Measurements from ENCODE around the gene GPX2.

Gene GPX2

DNA sequence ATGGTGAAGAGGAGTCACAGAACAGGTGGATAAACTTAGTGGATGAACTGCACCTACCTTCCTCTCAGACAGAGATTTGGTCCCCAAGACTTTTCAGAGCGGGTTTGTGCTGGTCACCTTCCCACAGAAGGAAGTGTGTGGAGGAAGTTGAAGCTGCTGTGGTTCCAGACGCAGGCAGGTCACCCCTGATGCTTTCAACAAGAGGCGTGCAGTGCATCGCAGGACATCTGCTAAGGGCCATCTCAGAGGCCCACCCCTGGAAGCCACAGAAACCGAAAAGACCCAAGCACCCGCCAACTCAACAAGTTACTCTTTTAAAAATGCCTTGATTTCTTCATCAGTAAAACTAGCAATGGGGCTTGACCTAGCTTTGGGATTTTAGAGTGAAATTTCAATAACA lies 1.0 kb upstream of the GPX2 start:
- H3K27ac ChIP-seq (ENCODE audit: low read length): no peak overlapping the region
- H3F3A ChIP-seq (ENCODE audit: insufficient read depth, low read length): no peaks in the 10 kb centered on the region
- H3K9me3 ChIP-seq (replicated peaks; ENCODE audit: insufficient read depth, low read length): no peaks in the 10 kb centered on the region
- no peaks in the 10 kb centered on the region for H3K27me3 ChIP-seq (replicated peaks; ENCODE audit: insufficient read depth, low read length)
- peaks cover 7% of the 10 kb centered on the region for H3K79me2 ChIP-seq (ENCODE audit: low read length)
- H4K20me1 ChIP-seq (ENCODE audit: insufficient read depth, low read length): no peaks in the 10 kb centered on the region
- no peak overlapping the region for H2AFZ ChIP-seq (ENCODE audit: low read length)
- H3K36me3 ChIP-seq (replicated peaks; ENCODE audit: insufficient read depth, low read length): no peaks in the 10 kb centered on the region
- H3K9ac ChIP-seq (ENCODE audit: low read length): no peak overlapping the region
- H3K4me1 ChIP-seq (ENCODE audit: low read length): no peaks in the 10 kb centered on the region
- no peak overlapping the region for H3K4me3 ChIP-seq (ENCODE audit: low read length)
- H3K9me2 ChIP-seq (replicated peaks; ENCODE audit: insufficient read depth, low read length): no peaks in the 10 kb centered on the region
- TF ChIP-seq EZH2 (optimal IDR thresholded peaks at IDR 0.05; ENCODE audit: low read depth, low read length) (no peak), EZH2phosphoT487 (IDR thresholded peaks at IDR 0.05; ENCODE audit: low read length) (no peak)
- TF ChIP-seq, protein P1, sequence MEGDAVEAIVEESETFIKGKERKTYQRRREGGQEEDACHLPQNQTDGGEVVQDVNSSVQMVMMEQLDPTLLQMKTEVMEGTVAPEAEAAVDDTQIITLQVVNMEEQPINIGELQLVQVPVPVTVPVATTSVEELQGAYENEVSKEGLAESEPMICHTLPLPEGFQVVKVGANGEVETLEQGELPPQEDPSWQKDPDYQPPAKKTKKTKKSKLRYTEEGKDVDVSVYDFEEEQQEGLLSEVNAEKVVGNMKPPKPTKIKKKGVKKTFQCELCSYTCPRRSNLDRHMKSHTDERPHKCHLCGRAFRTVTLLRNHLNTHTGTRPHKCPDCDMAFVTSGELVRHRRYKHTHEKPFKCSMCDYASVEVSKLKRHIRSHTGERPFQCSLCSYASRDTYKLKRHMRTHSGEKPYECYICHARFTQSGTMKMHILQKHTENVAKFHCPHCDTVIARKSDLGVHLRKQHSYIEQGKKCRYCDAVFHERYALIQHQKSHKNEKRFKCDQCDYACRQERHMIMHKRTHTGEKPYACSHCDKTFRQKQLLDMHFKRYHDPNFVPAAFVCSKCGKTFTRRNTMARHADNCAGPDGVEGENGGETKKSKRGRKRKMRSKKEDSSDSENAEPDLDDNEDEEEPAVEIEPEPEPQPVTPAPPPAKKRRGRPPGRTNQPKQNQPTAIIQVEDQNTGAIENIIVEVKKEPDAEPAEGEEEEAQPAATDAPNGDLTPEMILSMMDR (IDR thresholded peaks at IDR 0.05; ENCODE audit: low read length): no peak
- H3K4me2 ChIP-seq (ENCODE audit: low read depth, low read length): no peak overlapping the region
- DNase-seq: no peak

DNA sequence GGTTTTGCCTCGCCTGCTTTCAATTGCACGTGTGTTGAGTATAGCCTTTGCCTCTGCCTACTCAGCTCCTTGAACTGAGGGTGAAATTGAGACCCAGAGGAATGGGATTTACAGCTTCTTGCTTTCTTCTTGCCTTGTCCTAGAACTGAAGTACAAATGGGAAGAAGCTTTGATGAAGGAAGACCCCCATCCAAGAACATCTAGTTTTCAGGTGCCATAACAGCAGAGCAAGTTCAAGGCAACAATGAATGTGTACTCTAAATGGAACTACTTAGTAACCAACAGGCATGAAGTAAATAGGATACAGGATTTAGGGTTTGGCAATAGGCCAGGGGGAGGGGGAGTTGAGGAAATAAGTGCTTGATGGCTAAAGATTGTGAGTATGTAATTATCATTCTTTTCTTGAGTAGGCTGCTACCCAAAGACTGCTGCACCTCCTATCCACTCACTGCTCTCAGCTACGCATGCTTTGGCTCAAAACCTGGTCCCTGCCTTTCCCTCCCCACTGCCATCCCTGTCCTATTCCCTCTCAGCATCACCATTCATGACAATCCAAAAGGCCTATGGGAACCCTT lies 2.1 kb downstream of the GPX2 start:
- Histone ChIP-seq H3K9me3 (replicated peaks; ENCODE audit: insufficient read depth, low read length) (no peaks in the 10 kb centered on the region), H2AFZ (ENCODE audit: low read length) (no peak overlapping the region), H3K9me2 (replicated peaks; ENCODE audit: insufficient read depth, low read length) (no peaks in the 10 kb centered on the region), H4K20me1 (ENCODE audit: insufficient read depth, low read length) (no peaks in the 10 kb centered on the region), H3K36me3 (replicated peaks; ENCODE audit: insufficient read depth, low read length) (no peaks in the 10 kb centered on the region), H3F3A (ENCODE audit: insufficient read depth, low read length) (peaks cover 11% of the 10 kb centered on the region; the same call in 1 of the 2 replicates), H3K4me3 (ENCODE audit: low read length) (no peak overlapping the region), H3K79me2 (ENCODE audit: low read length) (peaks cover 7% of the 10 kb centered on the region), H3K4me2 (ENCODE audit: low read depth, low read length) (no peak overlapping the region), H3K9ac (ENCODE audit: low read length) (no peak overlapping the region), H3K4me1 (ENCODE audit: low read length) (peaks cover 24% of the 10 kb centered on the region), H3K27me3 (replicated peaks; ENCODE audit: insufficient read depth, low read length) (no peaks in the 10 kb centered on the region), H3K27ac (ENCODE audit: low read length) (no peak overlapping the region)
- DNase-seq: no peak
- TF ChIP-seq EZH2 (optimal IDR thresholded peaks at IDR 0.05; ENCODE audit: low read depth, low read length): no peak
- TF ChIP-seq EZH2phosphoT487 (IDR thresholded peaks at IDR 0.05; ENCODE audit: low read length): no peak

GRCh38 chr14:64939817-64940190 lies 2.7 kb downstream of the GPX2 start:
- H3K4me3 ChIP-seq (ENCODE audit: low read length): no peak overlapping the region
- no peak overlapping the region for H3K4me2 ChIP-seq (ENCODE audit: low read depth, low read length)
- DNase-seq: no peak
- peaks cover 7% of the 10 kb centered on the region for H3K79me2 ChIP-seq (ENCODE audit: low read length)
- H3K27ac ChIP-seq (ENCODE audit: low read length): no peak overlapping the region
- H3K9me3 ChIP-seq (replicated peaks; ENCODE audit: insufficient read depth, low read length): no peaks in the 10 kb centered on the region
- TF ChIP-seq EZH2 (optimal IDR thresholded peaks at IDR 0.05; ENCODE audit: low read depth, low read length) (no peak), EZH2phosphoT487 (IDR thresholded peaks at IDR 0.05; ENCODE audit: low read length) (no peak)
- TF ChIP-seq, protein P1 (IDR thresholded peaks at IDR 0.05; ENCODE audit: low read length): no peak
- no peaks in the 10 kb centered on the region for H3K36me3 ChIP-seq (replicated peaks; ENCODE audit: insufficient read depth, low read length)
- H3K4me1 ChIP-seq (ENCODE audit: low read length): peaks cover 25% of the 10 kb centered on the region
- H3K9me2 ChIP-seq (replicated peaks; ENCODE audit: insufficient read depth, low read length): no peaks in the 10 kb centered on the region
- H4K20me1 ChIP-seq (ENCODE audit: insufficient read depth, low read length): no peaks in the 10 kb centered on the region
- no peak overlapping the region for H3K9ac ChIP-seq (ENCODE audit: low read length)
- H3F3A ChIP-seq (ENCODE audit: insufficient read depth, low read length): peaks cover 11% of the 10 kb centered on the region; the same call in 1 of the 2 replicates
- H3K27me3 ChIP-seq (replicated peaks; ENCODE audit: insufficient read depth, low read length): no peaks in the 10 kb centered on the region
- no peak overlapping the region for H2AFZ ChIP-seq (ENCODE audit: low read length)

Measured in MM.1S (cell line).